ENCODE data around the gene GALK1.
"Not testable (repeated sequence)": the region's sequence is repeated elsewhere in the genome, so short reads cannot be mapped to it uniquely, and the experiment has no call there.

DNA sequence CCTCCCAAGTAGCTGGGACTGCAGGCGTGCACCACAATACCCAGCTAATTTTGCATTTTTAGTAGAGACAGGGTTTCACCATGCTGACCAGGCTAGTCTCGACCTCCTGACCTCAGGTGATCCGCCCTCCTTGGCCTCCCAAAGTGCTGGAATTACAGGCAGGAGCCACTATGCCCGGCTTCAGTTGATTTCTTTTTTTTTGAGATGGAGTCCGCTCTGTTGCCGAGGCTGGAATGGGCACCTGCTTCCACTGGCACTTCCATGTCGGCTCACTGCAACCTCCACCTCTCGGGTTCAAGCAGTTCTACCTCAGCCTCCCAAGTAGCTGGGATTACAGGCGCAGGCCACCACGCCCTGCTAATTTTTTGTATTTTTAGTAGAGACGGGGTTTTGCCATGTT, 45.8 kb upstream of the GALK1 start:
- TF ChIP-seq, protein P1, sequence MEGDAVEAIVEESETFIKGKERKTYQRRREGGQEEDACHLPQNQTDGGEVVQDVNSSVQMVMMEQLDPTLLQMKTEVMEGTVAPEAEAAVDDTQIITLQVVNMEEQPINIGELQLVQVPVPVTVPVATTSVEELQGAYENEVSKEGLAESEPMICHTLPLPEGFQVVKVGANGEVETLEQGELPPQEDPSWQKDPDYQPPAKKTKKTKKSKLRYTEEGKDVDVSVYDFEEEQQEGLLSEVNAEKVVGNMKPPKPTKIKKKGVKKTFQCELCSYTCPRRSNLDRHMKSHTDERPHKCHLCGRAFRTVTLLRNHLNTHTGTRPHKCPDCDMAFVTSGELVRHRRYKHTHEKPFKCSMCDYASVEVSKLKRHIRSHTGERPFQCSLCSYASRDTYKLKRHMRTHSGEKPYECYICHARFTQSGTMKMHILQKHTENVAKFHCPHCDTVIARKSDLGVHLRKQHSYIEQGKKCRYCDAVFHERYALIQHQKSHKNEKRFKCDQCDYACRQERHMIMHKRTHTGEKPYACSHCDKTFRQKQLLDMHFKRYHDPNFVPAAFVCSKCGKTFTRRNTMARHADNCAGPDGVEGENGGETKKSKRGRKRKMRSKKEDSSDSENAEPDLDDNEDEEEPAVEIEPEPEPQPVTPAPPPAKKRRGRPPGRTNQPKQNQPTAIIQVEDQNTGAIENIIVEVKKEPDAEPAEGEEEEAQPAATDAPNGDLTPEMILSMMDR (IDR thresholded peaks at IDR 0.05) = not testable (repeated sequence)
- TF ChIP-seq POLR2A (IDR thresholded peaks at IDR 0.05) = not testable (repeated sequence)
